Measurements from ENCODE around the gene BLVRB.

GRCh38 chr19:40421993-40422747, 43.4 kb downstream of the BLVRB start:
- TF ChIP-seq EZH2phosphoT487 (IDR thresholded peaks at IDR 0.05; ENCODE audit: insufficient read depth, low read depth) (no peak), EZH2 (IDR thresholded peaks at IDR 0.05; ENCODE audit: insufficient read depth, poor library complexity, severe bottlenecking) (no peak)

Data from GM23248 (cell line).